GM12878 (cell line): Measurements from ENCODE around the gene NR1I2. TPM values are rescaled to one million over a fixed set of nuclear protein-coding genes. Genes with fewer than 3 reads are reported as not detected.

Source experiments
- ATAC-seq: fragments of 200-7000 bp; cut with Tn5 transposase; 3 replicates; pipeline ENCODE4 v1.9.1; 2020; ENCODE audit warnings: mild to moderate bottlenecking, moderate library complexity
- BruUV-seq: library from RNA; stranded (reverse); fragments of 400-500 nt; replicated peaks from 2 replicates; lab custom pipeline; 2021; lab: Mats Ljungman, UMichigan
- CTCF ChIA-PET: fragments of 300-600 bp; sonication (Branson Sonifier 250); formaldehyde crosslinking; extraction: SDS; loops from one replicate; lab custom pipeline; 2021; ENCODE audit warnings: inconsistent platforms; lab: Yijun Ruan, JAX
- POLR2A ChIA-PET: fragments of 350-600 bp; formaldehyde crosslinking; extraction: SDS; loops from one replicate; lab custom pipeline; 2021; ENCODE audit warnings: inconsistent platforms; lab: Charles Lee
- RAD21 ChIA-PET: fragments of 300-600 bp; sonication (Branson Sonifier 250); formaldehyde crosslinking; loops from one replicate; lab custom pipeline; 2023; ENCODE audit warnings: antibody characterized with exemption; ENCODE audit not compliant: unreplicated experiment; lab: Charles Lee
- SMC1A ChIA-PET: fragments of 300-600 bp; sonication (Branson Sonifier 250); formaldehyde crosslinking; loops from one replicate; lab custom pipeline; 2023; ENCODE audit not compliant: unreplicated experiment, uncharacterized antibody; lab: Charles Lee
- DNase-seq: peaks from one replicate; pipeline ENCODE4 v3.0.0-alpha.2; 2011; ENCODE audit warnings: low read depth, low spot score
- FAIRE-seq: peaks from 3 replicates; lab custom pipeline; 2011; peaks lifted over from hg19 to GRCh38; lab: Jason Lieb, UNC
- H2AFZ ChIP-seq: 2 replicates; pipeline ENCODE4 v1.6.0; 2011; ENCODE audit warnings: low read depth, low read length, control low read depth; ENCODE audit not compliant: control insufficient read depth
- H3K27ac ChIP-seq: 2 replicates; pipeline ENCODE4 v1.5.1; 2011; ENCODE audit warnings: control low read depth; ENCODE audit not compliant: control insufficient read depth, insufficient read depth
- H3K27me3 ChIP-seq, 2 experiments: replicated peaks in 1 of 2; 2 replicates each; pipeline versions ENCODE4 v1.6.0 to v1.6.1; 2011; ENCODE audit warnings: low read length in 1 of 2; ENCODE audit not compliant: control insufficient read depth in 2 of 2, insufficient read depth in 2 of 2
- H3K36me3 ChIP-seq, 2 experiments: 2 replicates each; pipeline ENCODE4 v1.5.1; 2011; ENCODE audit warnings: low read length in 1 of 2; ENCODE audit not compliant: control insufficient read depth in 2 of 2, insufficient read depth in 2 of 2
- H3K4me1 ChIP-seq: 2 replicates; pipeline ENCODE4 v1.6.1; 2011; ENCODE audit warnings: mild to moderate bottlenecking, low read length, moderate library complexity, mixed read lengths; ENCODE audit not compliant: control insufficient read depth, insufficient read depth
- H3K4me2 ChIP-seq: 2 replicates; pipeline ENCODE4 v1.6.0; 2011; ENCODE audit warnings: control low read depth; ENCODE audit not compliant: control insufficient read depth, insufficient read depth
- H3K4me3 ChIP-seq: fragments of 200-600 bp; sonication (generic); 2 replicates; pipeline ENCODE4 v1.5.1; 2016
- H3K79me2 ChIP-seq: 2 replicates; pipeline ENCODE4 v1.6.0; 2011; ENCODE audit warnings: low read length; ENCODE audit not compliant: control insufficient read depth, insufficient read depth
- H3K9ac ChIP-seq: 2 replicates; pipeline ENCODE4 v1.8.0; 2011; ENCODE audit warnings: low read length, control low read depth, mixed read lengths; ENCODE audit not compliant: control insufficient read depth, insufficient read depth
- H3K9me3 ChIP-seq: replicated peaks from 3 replicates; pipeline ENCODE4 v1.5.1; 2011; ENCODE audit warnings: mild to moderate bottlenecking, low read length; ENCODE audit not compliant: control insufficient read depth, insufficient read depth
- H4K20me1 ChIP-seq: 2 replicates; pipeline ENCODE4 v1.6.0; 2011; ENCODE audit not compliant: control insufficient read depth, insufficient read depth
- BMI1 ChIP-seq: fragments of 450-650 bp; IDR thresholded peaks from 2 replicates; pipeline ENCODE4 v1.6.1; 2016; ENCODE audit warnings: mild to moderate bottlenecking, moderate library complexity, borderline replicate concordance
- IKZF1 ChIP-seq: fragments of 450-650 bp; conservative IDR thresholded peaks from 2 replicates; pipeline ENCODE4 v1.6.1; 2017; ENCODE audit warnings: antibody characterized with exemption, mild to moderate bottlenecking
- NR2F1 ChIP-seq: fragments of 450-650 bp; conservative IDR thresholded peaks from 2 replicates; pipeline ENCODE4 v1.6.1; 2017; ENCODE audit warnings: mild to moderate bottlenecking
- PAX5 ChIP-seq: IDR thresholded peaks from 2 replicates; pipeline ENCODE4 v1.6.1; 2011; ENCODE audit warnings: low read depth, low read length, borderline replicate concordance
- PKNOX1 ChIP-seq: fragments of 450-650 bp; IDR thresholded peaks from 2 replicates; pipeline ENCODE4 v1.6.1; 2016; ENCODE audit warnings: mild to moderate bottlenecking
- RUNX3 ChIP-seq: IDR thresholded peaks from 2 replicates; pipeline ENCODE4 v1.6.1; 2012; ENCODE audit warnings: low read length, inconsistent platforms
- SUZ12 ChIP-seq: fragments of 200-600 bp; sonication (generic); IDR thresholded peaks from one replicate; pipeline ENCODE4 v1.6.1; 2018; ENCODE audit warnings: antibody characterized with exemption, mild to moderate bottlenecking; ENCODE audit not compliant: unreplicated experiment
- ZBTB4 ChIP-seq: fragments of 450-650 bp; formaldehyde crosslinking; IDR thresholded peaks from 2 replicates; pipeline ENCODE4 v1.4.0; 2022; ENCODE audit warnings: mild to moderate bottlenecking, moderate library complexity
- ZNF687 ChIP-seq: fragments of 450-650 bp; IDR thresholded peaks from 2 replicates; pipeline ENCODE4 v1.6.1; 2017; ENCODE audit warnings: mild to moderate bottlenecking, moderate library complexity
- WGBS: methylation state at CpG from one replicate; pipeline ENCODE4 v1.1.6; 2016; ENCODE audit warnings: low lambda C conversion rate; ENCODE audit not compliant: insufficient replicate concordance, insufficient coverage; ENCODE audit errors: missing lambda C conversion rate; 5-methylcytosine and 5-hydroxymethylcytosine counted together
- in situ Hi-C: fragments of 300-500 bp; cut with MboI; formaldehyde crosslinking; loops from 9 replicates; pipeline ENCODE4 v1.14.3; 2018; ENCODE audit warnings: mixed read lengths
- intact Hi-C: fragments of 100-400 bp; cut with micrococcal nuclease; formaldehyde crosslinking; loops from one replicate; pipeline ENCODE4 v1.14.2; 2022; ENCODE audit not compliant: unreplicated experiment
- polyA plus RNA-seq, 11 experiments: library from polyadenylated mRNA; depleted of rRNA in 4 of 11; unstranded in 6 of 11; stranded (reverse) in 5 of 11; fragments of >200 nt; fragmentation: Nextera tagmentation in 4 of 11; fragmentation: Illumina TruSeq in 1 of 11; extraction: Ambion mirVana in 4 of 11; extraction: Trizol in 1 of 11; gene quantifications; 1 replicate in 1 of 11; 2 replicates in 10 of 11; pipeline versions ENCODE4 v1.2.1 to v1.2.3, GENCODE V29; 2011 to 2016; ENCODE audit warnings: inconsistent platforms in 2 of 11, missing spikeins in 2 of 11, low read depth in 1 of 11
- total RNA-seq, 4 experiments: library from RNA; depleted of rRNA in 3 of 4; stranded (reverse); fragments of >200 nt in 3 of 4; fragmentation: Illumina TruSeq in 1 of 4; extraction: Trizol in 1 of 4; gene quantifications; 2 replicates each; pipeline versions ENCODE4 v1.2.1 to v1.2.3, GENCODE V29; 2013 to 2021

The NR1I2 gene
- total and polyA plus RNA-seq, 10 of the 15 experiments (the other 5 are each of a cell fraction or from before 2014, with no cell fraction given), result 0.03 to 1.0 (median 0.39) TPM

GRCh38 chr3:119819806-119820205 lies 37.9 kb downstream of the NR1I2 start (continued):
- TF ChIP-seq BMI1, result no peak
- no peak for TF ChIP-seq IKZF1
- no peak for TF ChIP-seq PAX5
- no peak for TF ChIP-seq RUNX3
- TF ChIP-seq PKNOX1, result no peak

- H3K4me2 ChIP-seq, result no peak overlapping the region
- no peaks in the 10 kb centered on the region for H3K4me1 ChIP-seq
- POLR2A ChIA-PET, result interaction anchor here (0.6 kb wide), 1 partner anchor 8 kb away, joined by 3 read pairs; no protein-coding TSS in a partner anchor
- no peak for DNase-seq
- TF ChIP-seq NR2F1 (no peak), SUZ12 (no peak), ZNF687 (no peak), ZBTB4 (no peak)
- H3K27me3 ChIP-seq, result no peaks in the 10 kb centered on the region
- SMC1A ChIA-PET, result interaction anchor here (1.1 kb wide), 1 partner anchor 13 kb away, joined by 3 read pairs; no protein-coding TSS in a partner anchor
- no peak overlapping the region for H3K9ac ChIP-seq
- intact Hi-C loops (loop anchor here (10.0 kb wide), 1 partner anchor 729 kb away; no protein-coding TSS in a partner anchor), in situ Hi-C loops (no loop called here)
- no peaks in the 10 kb centered on the region for H3K9me3 ChIP-seq
- no peak for FAIRE-seq
- ATAC-seq, result no peak
- RAD21 ChIA-PET, result no interaction called here
- peaks cover 4 to 11% of the 10 kb centered on the region in 2 experiments for H3K36me3 ChIP-seq
- H4K20me1 ChIP-seq, result no peaks in the 10 kb centered on the region
- CTCF ChIA-PET, result no interaction called here
- no peaks in the 10 kb centered on the region for H3K79me2 ChIP-seq
- H2AFZ ChIP-seq, result no peak overlapping the region
- BruUV-seq, result no TSS peak
- no peak overlapping the region for H3K4me3 ChIP-seq
- 96% methylated on average over 1 of the region's 1 CpG for WGBS
- no peak overlapping the region for H3K27ac ChIP-seq
Observed at GRCh38 chr3:119825820-119826219, 43.9 kb downstream of the NR1I2 start.
